Measurements from ENCODE around the gene PHF24.

The PHF24 gene

GRCh38 chr9:35029241-35029640, 71.2 kb downstream of the PHF24 start:
- Mint-ChIP-seq H3K9me3 (no peaks in the 10 kb centered on the region), H3K27ac (no peak overlapping the region), H3K4me1 (ENCODE audit: low read depth) (peaks cover 10% of the 10 kb centered on the region), H3K27me3 (no peaks in the 10 kb centered on the region), H3K36me3 (ENCODE audit: low read depth) (peaks cover 28% of the 10 kb centered on the region), H3K4me3 (no peak overlapping the region)
- no peak for DNase-seq

GRCh38 chr9:35029852-35030251, 71.8 kb downstream of the PHF24 start:
- Mint-ChIP-seq H3K4me3 (no peak overlapping the region), H3K9me3 (no peaks in the 10 kb centered on the region), H3K27ac (no peak overlapping the region), H3K36me3 (ENCODE audit: low read depth) (peaks cover 24% of the 10 kb centered on the region), H3K4me1 (ENCODE audit: low read depth) (peaks cover 10% of the 10 kb centered on the region), H3K27me3 (no peaks in the 10 kb centered on the region)
- no peak for DNase-seq

Measured in activated T-cell treated with anti-CD3 and anti-CD28 coated beads, Interleukin-2, amount 50 U/mL, for 24 hours (primary cell).